Nephron progenitor cell (in vitro differentiated cells): ENCODE data around the gene GPR37L1.
A peak's percentile ranks its signal among the peaks of the same experiment; 100 is the strongest.

Experiments used
- DNase-seq: peaks from one replicate; pipeline ENCODE4 v3.0.0; 2021
- H3K27ac Mint-ChIP-seq: 2 replicates; pipeline ENCODE4 v1.8.0; 2021; ENCODE audit warnings: mild to moderate bottlenecking, moderate library complexity, mixed read lengths
- H3K27me3 Mint-ChIP-seq: 2 replicates; pipeline ENCODE4 v1.8.0; 2021; ENCODE audit warnings: mild to moderate bottlenecking, low read depth, mixed read lengths; ENCODE audit not compliant: poor library complexity
- H3K36me3 Mint-ChIP-seq: 2 replicates; pipeline ENCODE4 v1.8.0; 2021; ENCODE audit warnings: low read depth, mixed read lengths
- H3K4me1 Mint-ChIP-seq: 2 replicates; pipeline ENCODE4 v1.8.0; 2021; ENCODE audit warnings: mixed read lengths
- H3K4me3 Mint-ChIP-seq: 2 replicates; pipeline ENCODE4 v1.8.0; 2021; ENCODE audit warnings: mild to moderate bottlenecking, moderate library complexity, mixed read lengths
- H3K9me3 Mint-ChIP-seq: 2 replicates; pipeline ENCODE4 v1.8.0; 2021; ENCODE audit warnings: mild to moderate bottlenecking, moderate library complexity, mixed read lengths
- CTCF ChIP-seq: fragments of 200-600 bp; sonication (generic); IDR thresholded peaks from 2 replicates; pipeline ENCODE4 v1.5.0; 2021; ENCODE audit warnings: antibody characterized with exemption

The GPR37L1 gene

GRCh38 chr1:202156590-202156989 is 33.9 kb downstream of the GPR37L1 start:
- no peak for DNase-seq
- TF ChIP-seq CTCF: no peak
- no peaks in the 10 kb centered on the region for H3K36me3 Mint-ChIP-seq
- peaks cover 69% of the 10 kb centered on the region for H3K4me1 Mint-ChIP-seq
- H3K9me3 Mint-ChIP-seq: no peaks in the 10 kb centered on the region
- peaks cover 18% of the 10 kb centered on the region for H3K27me3 Mint-ChIP-seq
- no peak overlapping the region for H3K4me3 Mint-ChIP-seq
- no peak overlapping the region for H3K27ac Mint-ChIP-seq

GRCh38 chr1:202157945-202158344 is 35.2 kb downstream of the GPR37L1 start:
- Mint-ChIP-seq H3K4me1 (peaks cover 76% of the 10 kb centered on the region), H3K9me3 (no peaks in the 10 kb centered on the region), H3K27ac (no peak overlapping the region), H3K27me3 (peaks cover 13% of the 10 kb centered on the region), H3K36me3 (no peaks in the 10 kb centered on the region), H3K4me3 (no peak overlapping the region)
- TF ChIP-seq CTCF: no peak
- DNase-seq: no peak

GRCh38 chr1:202158810-202159533 is 36.3 kb downstream of the GPR37L1 start:
- H3K27me3 Mint-ChIP-seq: peaks cover 11% of the 10 kb centered on the region
- H3K4me3 Mint-ChIP-seq: peak overlapping the region; percentile 21
- no peaks in the 10 kb centered on the region for H3K36me3 Mint-ChIP-seq
- DNase-seq: no peak
- no peak overlapping the region for H3K27ac Mint-ChIP-seq
- H3K9me3 Mint-ChIP-seq: no peaks in the 10 kb centered on the region
- H3K4me1 Mint-ChIP-seq: peaks cover 79% of the 10 kb centered on the region
- no peak for TF ChIP-seq CTCF

- peaks cover 83% of the 10 kb centered on the region for H3K4me1 Mint-ChIP-seq
- H3K36me3 Mint-ChIP-seq: no peaks in the 10 kb centered on the region
- H3K27me3 Mint-ChIP-seq: peaks cover 11% of the 10 kb centered on the region
- no peak for DNase-seq
- TF ChIP-seq CTCF: no peak
- H3K9me3 Mint-ChIP-seq: no peaks in the 10 kb centered on the region
- no peak overlapping the region for H3K27ac Mint-ChIP-seq
- H3K4me3 Mint-ChIP-seq: peak overlapping the region; percentile 21
Measured at GRCh38 chr1:202159534-202160371, 37.0 kb downstream of the GPR37L1 start.

- no peak for DNase-seq
- no peak for TF ChIP-seq CTCF
- H3K27me3 Mint-ChIP-seq: peaks cover 11% of the 10 kb centered on the region
Measured at GRCh38 chr1:202160377-202160940, 37.7 kb downstream of the GPR37L1 start, which contains the start of gene PTPN7. PTPN7 (minus strand) TSS chr1:202160602; CDS start chr1:202159402, 1,200 bp downstream.

More at GRCh38 chr1:202160377-202160940, 37.7 kb downstream of the GPR37L1 start, which contains the start of gene PTPN7:
- Mint-ChIP-seq H3K36me3 (no peaks in the 10 kb centered on the region), H3K27ac (peak within 1 kb of the TSS; percentile 58), H3K4me3 (peak within 1 kb of the TSS; percentile 28), H3K4me1 (peaks cover 81% of the 10 kb centered on the region), H3K9me3 (no peaks in the 10 kb centered on the region)
